OCI-LY7 (cell line): Measurements from ENCODE around the gene ST14. TPM values are rescaled to one million over a fixed set of nuclear protein-coding genes. Genes with fewer than 3 reads are reported as not detected.

Experiments used
- BruUV-seq: library from RNA; stranded (reverse); fragments of 400-500 nt; replicated peaks from 2 replicates; lab custom pipeline; 2021; lab: Mats Ljungman, UMichigan
- CTCF ChIA-PET: fragments of 300-600 bp; sonication (Branson Sonifier 250); formaldehyde crosslinking; loops from one replicate; lab custom pipeline; 2022; ENCODE audit warnings: antibody characterized with exemption; ENCODE audit not compliant: unreplicated experiment; lab: Charles Lee
- POLR2A ChIA-PET: fragments of 300-600 bp; sonication (Branson Sonifier 250); formaldehyde crosslinking; loops from one replicate; lab custom pipeline; 2022; ENCODE audit warnings: antibody characterized with exemption; lab: Charles Lee
- DNase-seq: peaks from one replicate; pipeline ENCODE4 v3.0.0-alpha.2; 2015; ENCODE audit warnings: low spot score
- H2AFZ ChIP-seq: fragments of 200-600 bp; sonication (generic), shearing (Covaris generic); 2 replicates; pipeline ENCODE4 v1.6.1; 2014; ENCODE audit warnings: mild to moderate bottlenecking, antibody characterized with exemption, low read length, moderate library complexity
- H3K27ac ChIP-seq: fragments of 200-600 bp; sonication (generic); 2 replicates; pipeline ENCODE4 v1.5.1; 2014; ENCODE audit warnings: mixed run types, low read depth, mild to moderate bottlenecking, moderate library complexity, low read length, inconsistent platforms; ENCODE audit not compliant: poor library complexity, severe bottlenecking
- H3K36me3 ChIP-seq: fragments of 200-600 bp; sonication (generic); 2 replicates; pipeline ENCODE4 v1.6.1; 2014; ENCODE audit warnings: mild to moderate bottlenecking, antibody characterized with exemption, low read length, moderate library complexity, mixed read lengths; ENCODE audit not compliant: insufficient read depth
- H3K4me1 ChIP-seq: fragments of 200-600 bp; sonication (generic); 2 replicates; pipeline ENCODE4 v1.5.1; 2014; ENCODE audit warnings: mild to moderate bottlenecking, low read length; ENCODE audit not compliant: insufficient read depth, poor library complexity, severe bottlenecking
- H3K4me2 ChIP-seq: fragments of 200-600 bp; sonication (generic); 2 replicates; pipeline ENCODE4 v1.6.1; 2014; ENCODE audit warnings: mild to moderate bottlenecking, low read length
- H3K4me3 ChIP-seq: fragments of 200-600 bp; sonication (generic); 2 replicates; pipeline ENCODE4 v1.5.1; 2014; ENCODE audit warnings: mild to moderate bottlenecking, low read depth, low read length; ENCODE audit not compliant: poor library complexity, severe bottlenecking
- H3K79me2 ChIP-seq: fragments of 200-600 bp; sonication (generic); 2 replicates; pipeline ENCODE4 v1.6.1; 2016; ENCODE audit warnings: low read depth, mild to moderate bottlenecking, low read length, moderate library complexity, mixed read lengths; ENCODE audit not compliant: insufficient read depth
- H3K9me2 ChIP-seq: fragments of 200-600 bp; sonication (generic); 2 replicates; pipeline ENCODE4 v1.6.1; 2016; ENCODE audit warnings: mild to moderate bottlenecking, low read length, mixed read lengths; ENCODE audit not compliant: insufficient read depth
- H3K9me3 ChIP-seq: fragments of 200-600 bp; sonication (generic); 2 replicates; pipeline ENCODE4 v1.6.1; 2014; ENCODE audit warnings: mild to moderate bottlenecking, mixed run types, low read length, mixed read lengths
- H4K20me1 ChIP-seq: fragments of 200-600 bp; sonication (generic); 2 replicates; pipeline ENCODE4 v1.6.1; 2014; ENCODE audit warnings: mild to moderate bottlenecking, antibody characterized with exemption, low read length, moderate library complexity, mixed read lengths; ENCODE audit not compliant: insufficient read depth
- EZH2phosphoT487 ChIP-seq: fragments of 200-600 bp; sonication (generic); IDR thresholded peaks from 2 replicates; pipeline ENCODE4 v1.6.1; 2018; ENCODE audit warnings: low read depth, borderline replicate concordance, mild to moderate bottlenecking, mixed run types, antibody characterized with exemption, low read length, moderate library complexity, mixed read lengths
- intact Hi-C: fragments of 100-400 bp; cut with micrococcal nuclease; formaldehyde crosslinking; loops from one replicate; pipeline ENCODE4 v1.10.0; 2022; ENCODE audit not compliant: unreplicated experiment
- total RNA-seq, 2 experiments: library from RNA; depleted of rRNA in 1 of 2; stranded (reverse); fragments of >200 nt in 1 of 2; shearing (Covaris generic) in 1 of 2; gene quantifications; 2 replicates each; pipeline ENCODE4 v1.2.3, GENCODE V29; 2014 to 2022
- TF ChIP-seq, protein P1 (sequence below): fragments of 200-600 bp; sonication (generic); conservative IDR thresholded peaks from 2 replicates; pipeline ENCODE4 v1.5.1; 2014; ENCODE audit warnings: mild to moderate bottlenecking, antibody characterized with exemption, low read length, moderate library complexity, mixed read lengths

The ST14 gene
- total RNA-seq, 2 experiments from 2014 or later: 98.0 to 135 TPM

DNA sequence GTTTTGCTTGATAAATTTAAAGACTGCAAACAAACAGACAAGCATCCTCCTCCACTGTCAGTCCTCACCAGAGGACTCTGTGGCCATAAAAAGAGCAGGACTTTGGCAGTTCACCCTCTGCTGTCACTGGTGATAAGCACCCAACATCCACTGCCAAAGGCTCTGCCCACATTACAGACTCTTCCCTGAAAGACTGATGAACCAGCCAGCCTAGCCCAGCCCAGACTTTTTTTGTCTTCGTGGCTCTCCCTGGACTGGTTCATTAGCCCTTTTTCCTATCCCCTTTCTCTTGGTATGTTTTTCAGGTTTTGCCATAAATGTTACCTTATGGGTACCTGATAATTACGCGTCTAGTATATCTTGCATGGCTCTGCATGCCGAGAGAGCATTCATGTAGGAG, 15.1 kb downstream of the ST14 start:
- H3K4me3 ChIP-seq: no peak overlapping the region
- intact Hi-C loops: no loop called here
- H4K20me1 ChIP-seq: no peaks in the 10 kb centered on the region
- H3K9me2 ChIP-seq: no peaks in the 10 kb centered on the region
- H3K4me2 ChIP-seq: no peak overlapping the region
- TF ChIP-seq, protein P1, sequence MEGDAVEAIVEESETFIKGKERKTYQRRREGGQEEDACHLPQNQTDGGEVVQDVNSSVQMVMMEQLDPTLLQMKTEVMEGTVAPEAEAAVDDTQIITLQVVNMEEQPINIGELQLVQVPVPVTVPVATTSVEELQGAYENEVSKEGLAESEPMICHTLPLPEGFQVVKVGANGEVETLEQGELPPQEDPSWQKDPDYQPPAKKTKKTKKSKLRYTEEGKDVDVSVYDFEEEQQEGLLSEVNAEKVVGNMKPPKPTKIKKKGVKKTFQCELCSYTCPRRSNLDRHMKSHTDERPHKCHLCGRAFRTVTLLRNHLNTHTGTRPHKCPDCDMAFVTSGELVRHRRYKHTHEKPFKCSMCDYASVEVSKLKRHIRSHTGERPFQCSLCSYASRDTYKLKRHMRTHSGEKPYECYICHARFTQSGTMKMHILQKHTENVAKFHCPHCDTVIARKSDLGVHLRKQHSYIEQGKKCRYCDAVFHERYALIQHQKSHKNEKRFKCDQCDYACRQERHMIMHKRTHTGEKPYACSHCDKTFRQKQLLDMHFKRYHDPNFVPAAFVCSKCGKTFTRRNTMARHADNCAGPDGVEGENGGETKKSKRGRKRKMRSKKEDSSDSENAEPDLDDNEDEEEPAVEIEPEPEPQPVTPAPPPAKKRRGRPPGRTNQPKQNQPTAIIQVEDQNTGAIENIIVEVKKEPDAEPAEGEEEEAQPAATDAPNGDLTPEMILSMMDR: no peak
- no peak for TF ChIP-seq EZH2phosphoT487
- peaks cover 100% of the 10 kb centered on the region for H3K79me2 ChIP-seq
- H3K4me1 ChIP-seq: peaks cover 90% of the 10 kb centered on the region
- POLR2A ChIA-PET: interaction anchor here (1.9 kb wide), 1 partner anchor 9 kb away, joined by 5 read pairs; no protein-coding TSS in a partner anchor
- peaks cover 16% of the 10 kb centered on the region; the same call in 1 of the 2 replicates for H3K9me3 ChIP-seq
- no peak overlapping the region for H2AFZ ChIP-seq
- H3K36me3 ChIP-seq: peaks cover 50% of the 10 kb centered on the region
- no TSS peak for BruUV-seq
- peak overlapping the region; percentile 22 for H3K27ac ChIP-seq
- CTCF ChIA-PET: no interaction called here
- no peak for DNase-seq

DNA sequence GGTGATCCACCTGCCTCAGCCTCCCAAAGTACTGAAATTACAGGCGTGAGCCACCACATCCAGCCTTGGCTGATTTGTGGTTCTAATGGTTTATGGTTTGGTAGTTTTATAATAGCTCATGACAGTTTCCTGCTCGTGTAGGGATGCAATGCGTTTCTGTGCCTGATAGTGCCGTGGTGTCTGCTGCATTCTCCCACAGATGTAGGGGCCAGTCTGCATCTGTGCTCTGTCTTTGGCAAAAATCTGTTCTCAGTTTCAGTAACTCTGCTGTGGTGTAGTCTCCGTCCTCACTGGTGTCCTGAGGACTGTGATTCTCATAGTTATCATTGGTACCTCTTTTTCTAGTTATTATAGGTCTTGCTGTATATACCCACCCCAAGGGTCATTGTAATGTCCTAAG, 16.3 kb downstream of the ST14 start:
- Histone ChIP-seq H3K36me3 (peaks cover 47% of the 10 kb centered on the region), H3K9me3 (peaks cover 16% of the 10 kb centered on the region; the same call in 1 of the 2 replicates), H3K4me2 (0 out of 2 replicates have a peak overlapping the region, but pooled peaks have one; percentile 6), H4K20me1 (no peaks in the 10 kb centered on the region), H3K79me2 (peaks cover 100% of the 10 kb centered on the region), H3K4me3 (no peak overlapping the region), H3K9me2 (no peaks in the 10 kb centered on the region), H3K27ac (peak overlapping the region; percentile 55), H3K4me1 (peaks cover 90% of the 10 kb centered on the region), H2AFZ (no peak overlapping the region)
- ChIA-PET CTCF (no interaction called here), POLR2A (interaction anchor here (0.7 to 2.2 kb wide), 7 partner anchors 11 to 1097 kb away, joined by 3 to 8 read pairs (median 5); no protein-coding TSS in a partner anchor)
- DNase-seq: peak; percentile 65
- TF ChIP-seq, protein P1: no peak
- no peak for TF ChIP-seq EZH2phosphoT487
- no TSS peak for BruUV-seq
- intact Hi-C loops: no loop called here

DNA sequence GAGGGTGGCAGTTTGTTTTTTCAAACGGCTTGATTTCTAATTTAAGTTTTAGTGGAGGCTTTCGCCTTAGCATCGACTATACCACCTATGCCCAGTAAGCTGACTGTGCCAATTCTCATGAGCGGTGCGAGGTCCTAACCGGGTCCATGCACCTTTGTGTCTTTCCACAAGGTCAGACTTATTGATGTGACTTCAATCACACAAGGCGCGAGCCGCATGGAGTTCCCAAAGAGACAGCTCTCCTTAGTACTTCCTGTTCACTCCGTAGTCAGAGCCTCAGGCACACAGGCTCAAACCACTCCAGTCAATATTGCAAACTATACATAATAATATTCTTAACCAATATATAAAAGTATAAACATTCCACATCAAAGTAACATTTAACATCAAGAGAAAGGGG, 18.2 kb downstream of the ST14 start:
- peak; percentile 29 for DNase-seq
- peaks cover 92% of the 10 kb centered on the region for H3K79me2 ChIP-seq
- ChIA-PET CTCF (interaction anchor here (0.6 to 0.7 kb wide), 2 partner anchors 9 to 142 kb away, joined by 3 read pairs; no protein-coding TSS in a partner anchor), POLR2A (interaction anchor here (0.6 to 5.9 kb wide), 13 partner anchors 11 to 401 kb away, joined by 4 to 74 read pairs (median 5); partner anchors contain the start of gene PRDM10)
- peaks cover 16% of the 10 kb centered on the region; the same call in 1 of the 2 replicates for H3K9me3 ChIP-seq
- peaks cover 86% of the 10 kb centered on the region for H3K4me1 ChIP-seq
- TF ChIP-seq, protein P1: no peak
- no peak for TF ChIP-seq EZH2phosphoT487
- peak overlapping the region; percentile 64 for H3K4me3 ChIP-seq
- no peaks in the 10 kb centered on the region for H3K9me2 ChIP-seq
- BruUV-seq: no TSS peak
- peak overlapping the region; percentile 94 for H3K4me2 ChIP-seq
- intact Hi-C loops: no loop called here
- peak overlapping the region; percentile 99 for H3K27ac ChIP-seq
- no peak overlapping the region for H2AFZ ChIP-seq
- H4K20me1 ChIP-seq: no peaks in the 10 kb centered on the region
- H3K36me3 ChIP-seq: peaks cover 44% of the 10 kb centered on the region
